ENCODE data around the gene MGLL.

DNA sequence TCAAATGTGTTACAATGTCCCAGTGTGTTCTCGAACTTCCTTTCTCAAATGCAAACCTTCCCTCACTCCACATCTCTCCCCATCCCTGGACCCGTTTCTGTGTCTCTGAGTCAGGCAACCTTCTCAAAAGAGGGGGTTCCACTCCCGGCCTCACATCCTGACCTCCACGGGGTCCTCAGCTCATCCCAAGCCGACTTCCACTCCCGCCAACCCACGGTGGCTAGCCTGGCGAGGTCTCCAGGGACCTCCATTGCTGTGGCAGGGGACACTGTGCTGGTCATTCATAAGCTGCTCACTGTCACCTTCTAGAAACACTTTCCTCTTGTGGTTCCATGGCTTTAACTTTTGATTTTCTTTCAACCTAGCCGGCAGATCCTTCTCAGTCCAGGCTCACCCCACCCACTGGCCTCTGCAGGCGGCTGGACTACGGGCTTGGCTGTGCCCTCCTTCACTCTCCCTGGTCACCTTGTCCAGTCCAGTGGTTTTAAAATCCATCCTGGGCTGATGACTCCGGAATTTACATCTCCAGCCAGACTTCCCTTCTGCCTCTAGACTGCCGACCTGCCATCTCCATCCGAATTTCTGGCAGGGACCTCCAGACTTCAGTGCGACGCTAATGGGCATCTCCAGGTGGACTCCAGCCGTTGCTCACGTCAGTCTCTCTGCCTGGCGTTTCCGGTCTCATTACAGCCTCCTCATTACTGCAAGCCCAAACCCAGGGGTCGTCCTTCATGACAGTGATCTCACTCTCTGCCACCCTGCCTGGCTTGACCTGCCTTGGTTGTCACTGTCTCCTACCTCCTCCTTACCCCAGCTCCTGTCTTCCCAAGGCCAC, 129.6 kb downstream of the MGLL start:
- TF ChIP-seq, protein P1, sequence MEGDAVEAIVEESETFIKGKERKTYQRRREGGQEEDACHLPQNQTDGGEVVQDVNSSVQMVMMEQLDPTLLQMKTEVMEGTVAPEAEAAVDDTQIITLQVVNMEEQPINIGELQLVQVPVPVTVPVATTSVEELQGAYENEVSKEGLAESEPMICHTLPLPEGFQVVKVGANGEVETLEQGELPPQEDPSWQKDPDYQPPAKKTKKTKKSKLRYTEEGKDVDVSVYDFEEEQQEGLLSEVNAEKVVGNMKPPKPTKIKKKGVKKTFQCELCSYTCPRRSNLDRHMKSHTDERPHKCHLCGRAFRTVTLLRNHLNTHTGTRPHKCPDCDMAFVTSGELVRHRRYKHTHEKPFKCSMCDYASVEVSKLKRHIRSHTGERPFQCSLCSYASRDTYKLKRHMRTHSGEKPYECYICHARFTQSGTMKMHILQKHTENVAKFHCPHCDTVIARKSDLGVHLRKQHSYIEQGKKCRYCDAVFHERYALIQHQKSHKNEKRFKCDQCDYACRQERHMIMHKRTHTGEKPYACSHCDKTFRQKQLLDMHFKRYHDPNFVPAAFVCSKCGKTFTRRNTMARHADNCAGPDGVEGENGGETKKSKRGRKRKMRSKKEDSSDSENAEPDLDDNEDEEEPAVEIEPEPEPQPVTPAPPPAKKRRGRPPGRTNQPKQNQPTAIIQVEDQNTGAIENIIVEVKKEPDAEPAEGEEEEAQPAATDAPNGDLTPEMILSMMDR (IDR thresholded peaks at IDR 0.05): no peak
- no peak for TF ChIP-seq ZFX (IDR thresholded peaks at IDR 0.05; ENCODE audit: borderline replicate concordance)

All from 22Rv1 (cell line).